Activated T-helper 1 cell treated with anti-CD3 and anti-CD28 coated beads, Interleukin-12 subunit alpha, Interleukin-12 subunit beta, Interleukin-2, Interleukin-4 antibody, amounts not matched to agents 30 ng/mL and 10 ng/mL and 1 ng/mL, durations not matched to agents 14 hours and 24 hours and 36 hours (primary cell): ENCODE measurements around the gene AP3D1. TPM values are rescaled to one million over a fixed set of nuclear protein-coding genes. Genes with fewer than 3 reads are reported as not detected.
A peak's percentile ranks its signal among the peaks of the same experiment; 100 is the strongest.
"Not testable (repeated sequence)": the region's sequence is repeated elsewhere in the genome, so short reads cannot be mapped to it uniquely, and the experiment has no call there.

Experiments used
- DNase-seq: peaks from one replicate; pipeline ENCODE4 v3.0.0; 2021; ENCODE audit warnings: low spot score
- H3K27ac Mint-ChIP-seq: one replicate; pipeline ENCODE4 v1.8.0; 2021; ENCODE audit warnings: mild to moderate bottlenecking, mixed read lengths
- H3K27me3 Mint-ChIP-seq: one replicate; pipeline ENCODE4 v1.8.0; 2022; ENCODE audit warnings: mild to moderate bottlenecking, moderate library complexity, mixed read lengths; ENCODE audit not compliant: insufficient read depth
- H3K36me3 Mint-ChIP-seq: one replicate; pipeline ENCODE4 v1.8.0; 2021; ENCODE audit warnings: low read depth, mixed read lengths
- H3K4me1 Mint-ChIP-seq: one replicate; pipeline ENCODE4 v1.8.0; 2021; ENCODE audit warnings: low read depth, mixed read lengths
- H3K4me3 Mint-ChIP-seq: one replicate; pipeline ENCODE4 v1.8.0; 2021; ENCODE audit warnings: mild to moderate bottlenecking, moderate library complexity, mixed read lengths
- H3K9me3 Mint-ChIP-seq: one replicate; pipeline ENCODE4 v1.8.0; 2021; ENCODE audit warnings: mixed read lengths
- intact Hi-C: fragments of 100-400 bp; cut with micrococcal nuclease; formaldehyde crosslinking; loops from one replicate; pipeline ENCODE4 v1.15.1; 2024
- total RNA-seq: library from RNA; stranded (reverse); gene quantifications from 2 replicates; pipeline ENCODE4 v1.2.3, GENCODE V29; 2022

The AP3D1 gene
- total RNA-seq, 1 donor from 2014 or later, result 124 TPM

DNA sequence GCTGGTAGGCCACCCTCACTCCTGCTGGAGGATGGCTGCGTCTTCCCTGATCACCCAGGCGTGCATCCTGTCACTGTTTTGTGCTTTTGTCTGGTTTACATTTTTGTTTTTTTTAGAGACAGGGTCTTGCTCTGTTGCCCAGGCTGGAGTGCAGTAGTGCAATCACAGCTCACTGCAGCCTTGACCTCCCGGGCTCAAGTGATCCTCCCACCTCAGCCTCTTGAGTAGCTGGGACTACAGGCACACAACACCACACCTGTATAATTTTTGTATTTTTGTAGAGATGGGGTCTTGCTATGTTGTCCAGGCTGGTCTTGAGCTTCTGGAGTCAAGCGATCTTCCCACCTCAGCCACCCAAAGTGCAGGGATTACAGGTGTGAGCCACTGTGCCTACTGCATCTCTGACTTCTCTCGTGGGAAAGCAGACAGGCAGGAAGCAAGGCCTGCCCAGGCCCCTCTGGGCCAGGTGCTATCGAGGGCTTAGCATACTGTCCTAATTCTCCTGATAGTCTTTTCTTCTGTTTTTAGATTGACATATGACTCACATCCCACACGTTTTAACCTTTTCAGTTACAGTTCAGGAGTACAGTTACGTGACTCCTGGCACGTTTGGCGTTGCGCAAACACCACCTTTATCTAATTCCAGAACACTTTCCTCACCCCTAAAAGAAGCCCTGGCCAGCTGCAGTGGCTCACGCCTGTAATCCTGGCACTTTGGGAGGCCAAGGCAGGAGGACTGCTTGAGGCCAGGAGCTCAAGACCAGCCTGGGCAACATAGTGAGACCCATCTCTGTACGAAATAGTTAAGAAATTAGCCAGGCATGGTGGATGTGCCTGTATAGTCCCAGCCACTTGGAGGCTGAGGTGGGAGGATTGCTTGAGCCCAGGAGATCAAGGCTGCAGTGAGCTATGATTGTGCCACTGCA lies 64.4 kb downstream of the AP3D1 start:
- H3K9me3 Mint-ChIP-seq, DNase-seq, intact Hi-C loops: not testable (repeated sequence)

GRCh38 chr19:2084993-2085720 lies 66.2 kb downstream of the AP3D1 start:
- DNase-seq, result peak; percentile 96
- Mint-ChIP-seq H3K27me3 (peaks cover 2% of the 10 kb centered on the region), H3K36me3 (peaks cover 43% of the 10 kb centered on the region), H3K27ac (peak overlapping the region; percentile 96), H3K4me3 (peak overlapping the region; percentile 94), H3K9me3 (no peaks in the 10 kb centered on the region), H3K4me1 (peaks cover 69% of the 10 kb centered on the region)
- intact Hi-C loops, result loop anchor here (1.0 kb wide), 5 partner anchors 11 to 66 kb away; partner anchors contain the start of genes AP3D1, IZUMO4 and MOB3A

More for the DNA sequence above, 64.4 kb downstream of the AP3D1 start:
- peak overlapping the region; percentile 59 for H3K4me3 Mint-ChIP-seq
- H3K4me1 Mint-ChIP-seq, result peaks cover 66% of the 10 kb centered on the region
- peaks cover 37% of the 10 kb centered on the region for H3K36me3 Mint-ChIP-seq
- not testable (repeated sequence) for H3K27me3 Mint-ChIP-seq
- peak overlapping the region; percentile 94 for H3K27ac Mint-ChIP-seq

GRCh38 chr19:2083174-2083854 lies 68.1 kb downstream of the AP3D1 start:
- Mint-ChIP-seq H3K4me3 (peak overlapping the region; percentile 94), H3K9me3 (no peaks in the 10 kb centered on the region), H3K27ac (peak overlapping the region; percentile 96), H3K4me1 (peaks cover 65% of the 10 kb centered on the region), H3K36me3 (peaks cover 47% of the 10 kb centered on the region), H3K27me3 (peaks cover 2% of the 10 kb centered on the region)
- peak; percentile 60 for DNase-seq
- intact Hi-C loops, result loop anchor here (2.0 kb wide), 1 partner anchor 15 kb away; no protein-coding TSS in a partner anchor

- intact Hi-C loops, result loop anchor here (1.0 to 2.0 kb wide), 2 partner anchors 13 to 21 kb away; no protein-coding TSS in a partner anchor
- Mint-ChIP-seq H3K36me3 (peaks cover 47% of the 10 kb centered on the region), H3K27ac (peak overlapping the region; percentile 96), H3K4me1 (peaks cover 54% of the 10 kb centered on the region), H3K9me3 (no peaks in the 10 kb centered on the region), H3K4me3 (peak overlapping the region; percentile 94), H3K27me3 (peaks cover 2% of the 10 kb centered on the region)
- DNase-seq, result peak; percentile 53
Measured at GRCh38 chr19:2081873-2082810, 69.2 kb downstream of the AP3D1 start.

DNA sequence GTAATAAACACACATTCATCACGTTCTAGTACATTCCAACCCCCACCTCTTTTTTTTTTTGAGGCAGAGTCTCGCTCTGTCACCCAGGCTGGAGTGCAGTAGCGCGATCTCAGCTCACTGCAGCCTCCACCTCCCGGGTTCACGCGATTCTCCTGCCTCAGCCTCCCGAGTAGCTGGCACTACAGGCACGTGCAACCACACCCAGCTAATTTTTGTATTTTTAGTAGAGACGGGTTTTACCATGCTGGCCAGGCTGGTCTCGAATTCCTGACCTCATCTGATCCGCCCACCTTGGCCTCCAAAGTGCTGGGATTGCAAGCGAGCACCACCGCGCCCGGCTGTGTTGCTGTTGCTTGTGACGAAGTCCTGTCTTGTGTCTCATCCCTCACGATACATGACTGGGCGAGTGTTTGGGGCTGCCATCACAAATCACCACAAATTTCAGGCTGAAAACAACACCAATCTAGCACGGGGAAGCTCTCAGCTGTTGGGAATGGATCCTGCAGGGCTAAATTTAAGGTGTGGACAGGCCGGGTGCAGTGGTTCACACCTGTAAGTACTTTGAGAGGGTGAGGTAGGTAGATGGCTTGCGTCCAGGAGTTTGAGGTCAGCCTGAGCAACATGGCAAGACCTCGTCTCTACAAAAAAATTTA lies 70.9 kb downstream of the AP3D1 start:
- Mint-ChIP-seq H3K4me3 (peak overlapping the region; percentile 78), H3K36me3 (peaks cover 48% of the 10 kb centered on the region), H3K27ac (peak overlapping the region; percentile 78), H3K27me3 (peaks cover 2% of the 10 kb centered on the region), H3K9me3 (no peaks in the 10 kb centered on the region), H3K4me1 (peaks cover 44% of the 10 kb centered on the region)
- intact Hi-C loops, result no loop called here
- no peak for DNase-seq

DNA sequence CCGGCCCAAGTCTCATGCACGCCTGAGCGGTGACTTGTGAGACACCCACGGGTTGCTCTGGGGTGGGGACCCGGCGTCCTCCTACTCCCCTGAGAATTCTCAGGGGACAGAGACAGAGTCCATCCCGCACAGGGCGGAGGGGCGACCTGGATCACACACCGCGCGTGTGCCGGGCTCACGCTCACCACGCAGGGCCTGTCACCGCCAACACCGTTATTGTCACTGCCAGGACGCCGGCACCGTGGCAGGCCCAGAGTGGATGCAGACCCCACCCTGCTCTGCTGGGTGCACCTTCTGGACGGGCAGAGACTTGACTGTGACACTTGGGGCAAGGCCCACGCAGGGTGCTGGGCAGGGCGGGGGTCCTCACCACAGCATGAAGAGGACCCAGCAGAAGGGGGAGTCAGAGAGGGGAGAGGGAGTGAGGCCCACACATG lies 71.5 kb downstream of the AP3D1 start:
- Mint-ChIP-seq H3K27me3 (no peaks in the 10 kb centered on the region), H3K4me3 (peak overlapping the region; percentile 78), H3K4me1 (peaks cover 39% of the 10 kb centered on the region), H3K27ac (peak overlapping the region; percentile 78), H3K9me3 (no peaks in the 10 kb centered on the region), H3K36me3 (peaks cover 45% of the 10 kb centered on the region)
- no peak for DNase-seq
- intact Hi-C loops, result no loop called here

DNA sequence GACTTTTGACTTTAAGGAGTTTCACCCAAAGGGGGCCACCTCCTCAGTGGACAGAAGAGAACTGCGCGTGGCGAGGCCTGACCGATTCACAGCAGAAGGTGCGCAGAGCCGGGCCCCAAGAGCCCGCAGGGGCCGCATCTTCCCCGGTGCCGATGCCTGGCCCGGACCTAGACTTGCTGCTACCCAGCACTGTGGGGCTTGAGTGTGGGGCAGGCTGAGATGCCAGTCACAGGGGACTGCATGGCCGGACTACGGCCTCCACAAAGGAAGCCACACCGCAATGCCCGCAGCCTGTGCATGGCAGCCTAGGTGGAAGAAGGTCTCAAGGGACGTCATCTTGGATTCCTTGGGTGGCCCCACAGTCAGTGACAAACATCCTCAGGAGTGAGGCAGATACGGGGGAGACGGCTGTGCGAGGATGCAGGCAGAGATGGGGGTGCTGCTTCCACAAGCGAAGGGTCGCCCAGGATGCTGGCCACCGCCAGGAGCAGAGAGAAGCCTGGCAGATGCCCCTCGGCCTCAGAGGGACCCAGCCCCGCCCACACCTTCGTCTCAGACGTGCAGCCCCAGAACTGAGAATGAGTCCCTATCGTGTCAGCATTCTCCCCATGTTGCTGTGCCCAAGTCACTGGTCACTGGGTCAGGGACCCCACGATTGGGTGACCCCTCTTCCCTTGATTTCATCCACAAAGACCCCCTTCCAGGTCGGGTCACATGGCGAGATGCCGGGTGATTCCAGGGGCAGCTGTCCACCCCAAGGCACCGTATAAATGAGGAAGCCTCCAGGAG lies 72.1 kb downstream of the AP3D1 start:
- DNase-seq, result no peak
- Mint-ChIP-seq H3K4me1 (peaks cover 39% of the 10 kb centered on the region), H3K27me3 (no peaks in the 10 kb centered on the region), H3K4me3 (peak overlapping the region; percentile 78), H3K36me3 (peaks cover 45% of the 10 kb centered on the region), H3K9me3 (no peaks in the 10 kb centered on the region), H3K27ac (peak overlapping the region; percentile 78)
- intact Hi-C loops, result no loop called here

- Mint-ChIP-seq H3K36me3 (peaks cover 42% of the 10 kb centered on the region), H3K4me1 (peaks cover 33% of the 10 kb centered on the region), H3K9me3 (no peaks in the 10 kb centered on the region), H3K27me3 (no peaks in the 10 kb centered on the region), H3K27ac (no peak overlapping the region), H3K4me3 (no peak overlapping the region)
- intact Hi-C loops, result no loop called here
- no peak for DNase-seq
Measured at GRCh38 chr19:2077833-2078619, 73.3 kb downstream of the AP3D1 start.

DNA sequence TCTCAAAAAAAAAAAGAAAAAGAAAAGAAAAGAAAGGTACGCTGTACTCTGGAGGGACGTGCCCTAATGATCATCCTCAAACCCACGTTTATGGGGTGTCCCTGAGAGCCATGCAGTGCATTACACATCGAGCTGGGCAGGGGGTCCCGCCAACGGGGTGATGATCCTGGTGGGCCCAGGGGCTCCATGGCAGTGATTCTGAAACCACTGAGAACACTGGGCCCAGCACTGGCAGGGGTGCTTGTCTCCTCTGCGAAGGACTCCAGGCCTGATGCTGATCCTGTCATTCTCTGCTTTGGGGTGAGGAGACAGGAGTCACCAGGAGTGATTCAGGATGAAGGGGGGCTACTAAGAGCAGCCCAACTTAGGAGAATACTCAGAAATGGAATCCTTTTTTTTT lies 74.0 kb downstream of the AP3D1 start:
- intact Hi-C loops, result no loop called here
- no peak overlapping the region for H3K27ac Mint-ChIP-seq
- no peak overlapping the region for H3K4me3 Mint-ChIP-seq
- H3K9me3 Mint-ChIP-seq, result no peaks in the 10 kb centered on the region
- peaks cover 29% of the 10 kb centered on the region for H3K4me1 Mint-ChIP-seq
- no peak for DNase-seq
- peaks cover 40% of the 10 kb centered on the region for H3K36me3 Mint-ChIP-seq
- H3K27me3 Mint-ChIP-seq, result no peaks in the 10 kb centered on the region

GRCh38 chr19:2076526-2076944 lies 74.8 kb downstream of the AP3D1 start:
- peaks cover 27% of the 10 kb centered on the region for H3K4me1 Mint-ChIP-seq
- intact Hi-C loops, result no loop called here

More at GRCh38 chr19:2076526-2076944, 74.8 kb downstream of the AP3D1 start:
- no peak for DNase-seq
- Mint-ChIP-seq H3K36me3 (peaks cover 40% of the 10 kb centered on the region), H3K27me3 (no peaks in the 10 kb centered on the region), H3K27ac (no peak overlapping the region), H3K9me3 (no peaks in the 10 kb centered on the region), H3K4me3 (no peak overlapping the region)
